Uterus (tissue), 4 donors: Measurements from ENCODE around the gene ELK3. TPM values are rescaled to one million over a fixed set of nuclear protein-coding genes. Genes with fewer than 3 reads are reported as not detected.

Experiments
- DNase-seq, 2 donors: peaks; one replicate each; pipeline ENCODE4 v3.0.0-alpha.2; 2019 to 2020
- H3K27ac ChIP-seq, 2 donors: fragments of 200-600 bp; sonication (generic); 1 replicate in 1 of 2; 2 replicates in 1 of 2; pipeline ENCODE4 v1.5.1; 2016 to 2018
- H3K27me3 ChIP-seq, 2 donors: fragments of 200-600 bp; sonication (generic); one replicate each; pipeline ENCODE4 v1.5.1; 2018 to 2019; ENCODE audit warnings: control low read depth in 1 of 2
- H3K36me3 ChIP-seq, 2 donors: fragments of 200-600 bp; sonication (generic); one replicate each; pipeline ENCODE4 v1.5.1; 2019; ENCODE audit warnings: control low read depth in 1 of 2
- H3K4me1 ChIP-seq, 2 donors: fragments of 200-600 bp; sonication (generic); one replicate each; pipeline ENCODE4 v1.5.1; 2018 to 2019; ENCODE audit warnings: control low read depth in 1 of 2
- H3K4me3 ChIP-seq, 2 donors: fragments of 200-600 bp; sonication (generic); 1 replicate in 1 of 2; 2 replicates in 1 of 2; pipeline ENCODE4 v1.5.1; 2018 to 2019; ENCODE audit warnings: mild to moderate bottlenecking in 1 of 2
- H3K9me3 ChIP-seq, 2 donors: fragments of 200-600 bp; sonication (generic); one replicate each; pipeline ENCODE4 v1.5.1; 2019; ENCODE audit warnings: control low read depth in 1 of 2
- CTCF ChIP-seq, 4 experiments: fragments of 200-600 bp in 2 of 4; fragments of 450-650 bp in 2 of 4; sonication (generic) in 2 of 4; IDR thresholded peaks; one replicate each; pipeline ENCODE4 v1.5.1; 2016 to 2019; ENCODE audit warnings: antibody characterized with exemption in 4 of 4, mild to moderate bottlenecking in 2 of 4, moderate library complexity in 1 of 4
- POLR2A ChIP-seq, 2 donors: fragments of 450-650 bp; IDR thresholded peaks; one replicate each; pipeline ENCODE4 v1.6.1; 2016; ENCODE audit warnings: antibody characterized with exemption in 2 of 2, mild to moderate bottlenecking in 1 of 2, moderate library complexity in 1 of 2
- intact Hi-C: fragments of 100-400 bp; cut with DNase I; formaldehyde crosslinking; loops from one replicate; pipeline ENCODE4 v1.15.1; 2023; ENCODE audit warnings: low total_unique reads
- total RNA-seq, 4 donors: library from RNA; depleted of rRNA in 3 of 4; stranded (reverse); fragments of >200 nt in 3 of 4; gene quantifications; one replicate each; pipeline versions ENCODE4 v1.1.0 to v1.2.4, GENCODE V29; 2014 to 2023
- donor health status: DM: yes; HTN: yes; CAD: no.

Gene ELK3
- total RNA-seq, 4 donors from 2014 or later: 36.8 to 81.1 (median 44.9) TPM

- intact Hi-C loops: no loop called here
- Histone ChIP-seq H3K27ac (peak overlapping the region in 1 of 2 donors; percentile 42), H3K9me3 (no peaks in the 10 kb centered on the region), H3K27me3 (no peaks in the 10 kb centered on the region), H3K4me3 (no peak overlapping the region), H3K36me3 (no peaks in the 10 kb centered on the region), H3K4me1 (no peaks in the 10 kb centered on the region)
- no peak for TF ChIP-seq CTCF (IDR thresholded peaks at IDR 0.05)
- no peak for TF ChIP-seq POLR2A (IDR thresholded peaks at IDR 0.05)
- no peak for DNase-seq
Observed at GRCh38 chr12:96274331-96274730, 80.2 kb downstream of the ELK3 start.

- Histone ChIP-seq H3K36me3 (no peaks in the 10 kb centered on the region), H3K27me3 (no peaks in the 10 kb centered on the region), H3K27ac (no peak overlapping the region), H3K4me1 (no peaks in the 10 kb centered on the region), H3K9me3 (no peaks in the 10 kb centered on the region), H3K4me3 (no peak overlapping the region)
- intact Hi-C loops: no loop called here
- no peak for DNase-seq
- TF ChIP-seq CTCF (IDR thresholded peaks at IDR 0.05) (no peak), POLR2A (IDR thresholded peaks at IDR 0.05) (no peak)
Observed at GRCh38 chr12:96285158-96285557, 91.0 kb downstream of the ELK3 start.

GRCh38 chr12:96289067-96289466, 94.9 kb downstream of the ELK3 start:
- Histone ChIP-seq H3K27me3 (no peaks in the 10 kb centered on the region), H3K27ac (no peak overlapping the region), H3K4me3 (no peak overlapping the region), H3K36me3 (no peaks in the 10 kb centered on the region), H3K9me3 (no peaks in the 10 kb centered on the region), H3K4me1 (no peaks in the 10 kb centered on the region)
- intact Hi-C loops: no loop called here
- no peak for DNase-seq
- no peak for TF ChIP-seq POLR2A (IDR thresholded peaks at IDR 0.05)
- no peak for TF ChIP-seq CTCF (IDR thresholded peaks at IDR 0.05)

GRCh38 chr12:96293093-96293492, 98.9 kb downstream of the ELK3 start:
- no peak for DNase-seq
- H3K27me3 ChIP-seq: no peaks in the 10 kb centered on the region
- H3K9me3 ChIP-seq: no peaks in the 10 kb centered on the region
- H3K4me1 ChIP-seq: no peaks in the 10 kb centered on the region
- H3K27ac ChIP-seq: no peak overlapping the region
- TF ChIP-seq CTCF (IDR thresholded peaks at IDR 0.05) (no peak), POLR2A (IDR thresholded peaks at IDR 0.05) (no peak)
- no peak overlapping the region for H3K4me3 ChIP-seq
- intact Hi-C loops: no loop called here
- H3K36me3 ChIP-seq: no peaks in the 10 kb centered on the region

- no peak for DNase-seq
- Histone ChIP-seq H3K4me3 (no peak overlapping the region), H3K27ac (peak overlapping the region; percentile 7 to 48), H3K27me3 (no peaks in the 10 kb centered on the region), H3K36me3 (no peaks in the 10 kb centered on the region), H3K4me1 (no peaks in the 10 kb centered on the region), H3K9me3 (no peaks in the 10 kb centered on the region)
- intact Hi-C loops: no loop called here
- no peak for TF ChIP-seq CTCF (IDR thresholded peaks at IDR 0.05)
- TF ChIP-seq POLR2A (IDR thresholded peaks at IDR 0.05): no peak
Observed at GRCh38 chr12:96294831-96295230, 100.7 kb downstream of the ELK3 start.
